Colonic mucosa (tissue), 4 donors: Measurements from ENCODE around the gene ZNF605. TPM values are rescaled to one million over a fixed set of nuclear protein-coding genes. Genes with fewer than 3 reads are reported as not detected.
A peak's percentile ranks its signal among the peaks of the same experiment; 100 is the strongest.
"Not testable (repeated sequence)": the region's sequence is repeated elsewhere in the genome, so short reads cannot be mapped to it uniquely, and the experiment has no call there.

Source experiments
- DNase-seq: peaks from one replicate; pipeline ENCODE4 v3.0.0-alpha.2; 2020
- H3K27ac ChIP-seq: fragments of 200-600 bp; one replicate; pipeline ENCODE4 v1.8.0; 2021
- H3K27me3 ChIP-seq: fragments of 200-600 bp; one replicate; pipeline ENCODE4 v1.8.0; 2021
- H3K36me3 ChIP-seq: fragments of 200-600 bp; one replicate; pipeline ENCODE4 v1.8.0; 2021
- H3K4me1 ChIP-seq: fragments of 200-600 bp; one replicate; pipeline ENCODE4 v1.8.0; 2021; ENCODE audit warnings: mild to moderate bottlenecking
- H3K4me3 ChIP-seq: fragments of 200-600 bp; one replicate; pipeline ENCODE4 v1.8.0; 2021
- H3K9ac ChIP-seq, 2 donors: one replicate each; pipeline ENCODE4 v1.7.0; 2013; ENCODE audit warnings: control low read depth in 2 of 2, low read depth in 2 of 2, low read length in 2 of 2
- H3K9me3 ChIP-seq: fragments of 200-600 bp; one replicate; pipeline ENCODE4 v1.8.0; 2021
- CTCF ChIP-seq: fragments of 200-600 bp; IDR thresholded peaks from one replicate; pipeline ENCODE4 v1.8.0; 2022; ENCODE audit warnings: antibody characterized with exemption, mild to moderate bottlenecking
- intact Hi-C: fragments of 100-400 bp; cut with DNase I; formaldehyde crosslinking; loops from one replicate; pipeline ENCODE4 v1.14.1; 2022
- total RNA-seq, 2 donors: library from RNA; stranded (reverse); fragmentation: NEBNext Ultra II Directional in 1 of 2; extraction: Animal tissue kit (Norgen Biotek cat#: 25700) in 1 of 2; gene quantifications; one replicate each; pipeline ENCODE4 v1.2.1, GENCODE V29; 2021
- donor health status: healthy.
- donor health status: DM: no; HTN: no; CAD: no.
- donor health status: DM: no; HTN: no; CAD: no.

The ZNF605 gene
- total RNA-seq, 2 donors from 2014 or later = 7.5 to 8.3 TPM

GRCh38 chr12:132886529-132887477 lies 69.3 kb downstream of the ZNF605 start:
- Histone ChIP-seq H3K27me3 (no peaks in the 10 kb centered on the region), H3K9ac (peak overlapping the region; percentile 13 to 52), H3K27ac (peak overlapping the region; percentile 61), H3K4me1 (no peaks in the 10 kb centered on the region), H3K9me3 (no peaks in the 10 kb centered on the region), H3K36me3 (no peaks in the 10 kb centered on the region), H3K4me3 (peak overlapping the region; percentile 95)
- TF ChIP-seq CTCF = no peak
- peak; percentile 35 for DNase-seq
- intact Hi-C loops = no loop called here

GRCh38 chr12:132881818-132882217 lies 74.3 kb downstream of the ZNF605 start:
- intact Hi-C loops = no loop called here
- DNase-seq = no peak
- TF ChIP-seq CTCF = no peak
- no peaks in the 10 kb centered on the region for H3K9me3 ChIP-seq
- H3K9ac ChIP-seq = no peak overlapping the region
- no peak overlapping the region for H3K4me3 ChIP-seq
- H3K27ac ChIP-seq = no peak overlapping the region
- H3K4me1 ChIP-seq = no peaks in the 10 kb centered on the region
- H3K36me3 ChIP-seq = peaks cover 5% of the 10 kb centered on the region
- H3K27me3 ChIP-seq = no peaks in the 10 kb centered on the region

- H3K4me3 ChIP-seq, H3K27me3 ChIP-seq, DNase-seq, H3K4me1 ChIP-seq, H3K9me3 ChIP-seq, H3K9ac ChIP-seq, intact Hi-C loops, H3K27ac ChIP-seq: not testable (repeated sequence)
- peaks cover 15% of the 10 kb centered on the region for H3K36me3 ChIP-seq
Observed at GRCh38 chr12:132874620-132875019, 81.5 kb downstream of the ZNF605 start.

GRCh38 chr12:132874175-132874574 lies 81.9 kb downstream of the ZNF605 start:
- no peak for TF ChIP-seq CTCF
- no peak overlapping the region for H3K4me3 ChIP-seq
- DNase-seq = no peak
- intact Hi-C loops = no loop called here
- no peaks in the 10 kb centered on the region for H3K9me3 ChIP-seq
- H3K27me3 ChIP-seq = no peaks in the 10 kb centered on the region
- H3K9ac ChIP-seq = no peak overlapping the region
- peaks cover 15% of the 10 kb centered on the region for H3K36me3 ChIP-seq
- no peaks in the 10 kb centered on the region for H3K4me1 ChIP-seq
- H3K27ac ChIP-seq = no peak overlapping the region

- H3K27ac ChIP-seq = no peak overlapping the region
- H3K36me3 ChIP-seq = peaks cover 15% of the 10 kb centered on the region
- H3K4me1 ChIP-seq = no peaks in the 10 kb centered on the region
- no peaks in the 10 kb centered on the region for H3K9me3 ChIP-seq
- no peak for DNase-seq
- no peak overlapping the region for H3K4me3 ChIP-seq
- intact Hi-C loops = no loop called here
- TF ChIP-seq CTCF = no peak
- no peaks in the 10 kb centered on the region for H3K27me3 ChIP-seq
- H3K9ac ChIP-seq = no peak overlapping the region
Observed at GRCh38 chr12:132873724-132874123, 82.4 kb downstream of the ZNF605 start.

- peaks cover 15% of the 10 kb centered on the region for H3K36me3 ChIP-seq
- intact Hi-C loops = no loop called here
- no peak for TF ChIP-seq CTCF
- H3K9ac ChIP-seq = no peak overlapping the region
- H3K27ac ChIP-seq = no peak overlapping the region
- no peaks in the 10 kb centered on the region for H3K4me1 ChIP-seq
- no peaks in the 10 kb centered on the region for H3K27me3 ChIP-seq
- H3K4me3 ChIP-seq = no peak overlapping the region
- DNase-seq = no peak
- H3K9me3 ChIP-seq = no peaks in the 10 kb centered on the region
Observed at GRCh38 chr12:132872975-132873421, 83.1 kb downstream of the ZNF605 start.
